Mesenchymal stem cell (in vitro differentiated cells and primary cell): Measurements from ENCODE around the gene ZNF593OS.

Source experiments
- DNase-seq: peaks from one replicate; pipeline ENCODE4 v3.0.0-alpha.2; 2013
- H2AFZ ChIP-seq: one replicate; pipeline ENCODE4 v1.6.1; 2013; ENCODE audit warnings: low read depth, mild to moderate bottlenecking, control low read depth, inconsistent platforms, low read length, moderate library complexity
- H2AK5ac ChIP-seq: 2 replicates; pipeline ENCODE4 v1.6.1; 2013; ENCODE audit warnings: low read length, moderate library complexity, mild to moderate bottlenecking, inconsistent platforms; ENCODE audit not compliant: severe bottlenecking
- H2BK120ac ChIP-seq: one replicate; pipeline ENCODE4 v1.6.1; 2013; ENCODE audit warnings: low read depth, mild to moderate bottlenecking, inconsistent platforms, low read length, moderate library complexity
- H2BK12ac ChIP-seq, 2 experiments: one replicate each; pipeline ENCODE4 v1.6.1; 2013; ENCODE audit warnings: inconsistent platforms in 2 of 2, low read length in 2 of 2, mild to moderate bottlenecking in 2 of 2, moderate library complexity in 2 of 2, control low read depth in 1 of 2
- H2BK15ac ChIP-seq: one replicate; pipeline ENCODE4 v1.6.1; 2013; ENCODE audit warnings: mild to moderate bottlenecking, low read depth, inconsistent platforms; ENCODE audit not compliant: poor library complexity, severe bottlenecking
- H2BK5ac ChIP-seq: 2 replicates; pipeline ENCODE4 v1.6.1; 2013; ENCODE audit warnings: low read depth, mild to moderate bottlenecking, low read length, control low read depth, inconsistent platforms; ENCODE audit not compliant: poor library complexity, severe bottlenecking
- H3K14ac ChIP-seq, 2 experiments: one replicate each; pipeline ENCODE4 v1.6.1; 2013; ENCODE audit warnings: inconsistent platforms in 2 of 2, low read length in 2 of 2, control low read depth in 1 of 2, mild to moderate bottlenecking in 1 of 2, moderate library complexity in 1 of 2
- H3K18ac ChIP-seq, 2 experiments: one replicate each; pipeline ENCODE4 v1.6.1; 2013; ENCODE audit warnings: inconsistent platforms in 2 of 2, low read length in 2 of 2, control low read depth in 1 of 2, low read depth in 1 of 2, mild to moderate bottlenecking in 1 of 2
- H3K23ac ChIP-seq, 2 experiments: one replicate each; pipeline ENCODE4 v1.6.1; 2013; ENCODE audit warnings: inconsistent platforms in 2 of 2, low read length in 2 of 2, mild to moderate bottlenecking in 2 of 2, moderate library complexity in 2 of 2, control low read depth in 1 of 2
- H3K27ac ChIP-seq: 2 replicates; pipeline ENCODE4 v1.5.1; 2013; ENCODE audit warnings: mild to moderate bottlenecking, moderate library complexity, low read length, control low read depth, inconsistent platforms; ENCODE audit not compliant: poor library complexity, severe bottlenecking
- H3K27me3 ChIP-seq, 2 experiments: 2 replicates each; pipeline versions ENCODE4 v1.6.1 to v1.7.0; 2013; ENCODE audit warnings: low read length in 2 of 2, mild to moderate bottlenecking in 2 of 2, moderate library complexity in 2 of 2, control low read depth in 1 of 2, inconsistent platforms in 1 of 2; ENCODE audit not compliant: control insufficient read depth in 1 of 2, insufficient read depth in 1 of 2
- H3K36me3 ChIP-seq, 2 experiments: 2 replicates each; pipeline versions ENCODE4 v1.6.1 to v1.7.0; 2013; ENCODE audit warnings: low read length in 2 of 2, control low read depth in 1 of 2, inconsistent platforms in 1 of 2, low read depth in 1 of 2, mild to moderate bottlenecking in 1 of 2; ENCODE audit not compliant: insufficient read depth in 2 of 2, control insufficient read depth in 1 of 2
- H3K4ac ChIP-seq, 2 experiments: one replicate each; pipeline ENCODE4 v1.6.1; 2013; ENCODE audit warnings: inconsistent platforms in 2 of 2, low read length in 2 of 2, mild to moderate bottlenecking in 2 of 2, moderate library complexity in 2 of 2, control low read depth in 1 of 2, low read depth in 1 of 2
- H3K4me1 ChIP-seq: 2 replicates; pipeline ENCODE4 v1.6.1; 2013; ENCODE audit warnings: low read depth, low read length, control low read depth; ENCODE audit not compliant: control insufficient read depth, insufficient read depth
- H3K4me2 ChIP-seq: 2 replicates; pipeline ENCODE4 v1.6.1; 2013; ENCODE audit warnings: low read length, mild to moderate bottlenecking, inconsistent platforms; ENCODE audit not compliant: poor library complexity, severe bottlenecking
- H3K4me3 ChIP-seq, 2 experiments: 2 replicates each; pipeline versions ENCODE4 v1.5.1 to v1.7.0; 2013; ENCODE audit warnings: low read length in 2 of 2, mild to moderate bottlenecking in 2 of 2, control low read depth in 1 of 2, low read depth in 1 of 2; ENCODE audit not compliant: insufficient read depth in 1 of 2
- H3K79me1 ChIP-seq: replicated peaks from 2 replicates; pipeline ENCODE4 v1.6.1; 2013; ENCODE audit warnings: mild to moderate bottlenecking, control low read depth, low read length, inconsistent platforms; ENCODE audit not compliant: poor library complexity, severe bottlenecking
- H3K9ac ChIP-seq: 2 replicates; pipeline ENCODE4 v1.7.0; 2013; ENCODE audit warnings: mild to moderate bottlenecking, low read length, moderate library complexity
- H3K9me3 ChIP-seq: 2 replicates; pipeline ENCODE4 v1.7.0; 2013; ENCODE audit warnings: mild to moderate bottlenecking, low read length; ENCODE audit not compliant: control insufficient read depth
- H4K8ac ChIP-seq: one replicate; pipeline ENCODE4 v1.6.1; 2013; ENCODE audit warnings: inconsistent platforms, mild to moderate bottlenecking, low read length, moderate library complexity
- H4K91ac ChIP-seq: one replicate; pipeline ENCODE4 v1.6.1; 2013; ENCODE audit warnings: mild to moderate bottlenecking, low read length, inconsistent platforms
- WGBS: methylation state at CpG from one replicate; pipeline ENCODE4 v1.1.7; 2013; ENCODE audit warnings: mixed read lengths; 5-methylcytosine and 5-hydroxymethylcytosine counted together

Gene ZNF593OS

DNA sequence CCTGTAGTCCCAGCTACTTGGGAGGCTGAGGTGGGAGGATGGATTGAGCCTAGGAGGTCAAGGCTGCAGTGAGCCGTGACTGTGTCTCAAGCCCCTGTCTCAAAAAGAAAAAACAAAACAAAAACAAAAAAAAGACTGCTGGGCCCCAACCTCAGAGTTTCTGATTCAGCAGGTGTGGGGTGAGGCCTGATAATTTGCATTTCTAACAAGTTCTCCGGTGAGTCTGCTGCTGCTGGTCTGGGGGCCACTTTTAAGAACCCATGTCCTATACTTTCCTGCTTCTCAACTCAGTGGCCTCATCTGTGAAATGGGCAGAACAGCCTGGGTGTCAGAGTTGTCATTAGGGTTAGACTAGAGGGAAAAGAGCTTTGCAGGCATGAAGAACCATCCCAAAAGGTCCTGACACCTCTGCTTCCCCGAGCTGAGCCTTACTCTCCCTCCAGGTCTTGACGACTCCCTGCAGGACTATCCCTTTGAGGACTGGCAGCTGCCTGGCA is 8.4 kb upstream of the ZNF593OS start:
- no peak overlapping the region for H2BK12ac ChIP-seq
- H2AFZ ChIP-seq: no peak overlapping the region
- no peaks in the 10 kb centered on the region for H3K36me3 ChIP-seq
- H4K91ac ChIP-seq: no peak overlapping the region
- no peak overlapping the region for H3K4me3 ChIP-seq
- H3K9ac ChIP-seq: no peak overlapping the region
- DNase-seq: no peak
- H3K4me2 ChIP-seq: no peak overlapping the region
- H3K27me3 ChIP-seq: peaks cover 0 to 17% of the 10 kb centered on the region in 2 experiments
- no peak overlapping the region for H3K27ac ChIP-seq
- no peak overlapping the region for H3K4ac ChIP-seq
- no peak overlapping the region for H2BK120ac ChIP-seq
- H3K4me1 ChIP-seq: peaks cover 1% of the 10 kb centered on the region
- H2BK5ac ChIP-seq: no peak overlapping the region
- no peak overlapping the region for H2AK5ac ChIP-seq
- H3K14ac ChIP-seq: no peak overlapping the region
- H3K18ac ChIP-seq: no peak overlapping the region
- no peaks in the 10 kb centered on the region for H3K9me3 ChIP-seq
- no peak overlapping the region for H3K23ac ChIP-seq
- 89% methylated on average over 3 of the region's 4 CpGs for WGBS
- H2BK15ac ChIP-seq: no peak overlapping the region
- no peak overlapping the region for H4K8ac ChIP-seq
- no peaks in the 10 kb centered on the region for H3K79me1 ChIP-seq

DNA sequence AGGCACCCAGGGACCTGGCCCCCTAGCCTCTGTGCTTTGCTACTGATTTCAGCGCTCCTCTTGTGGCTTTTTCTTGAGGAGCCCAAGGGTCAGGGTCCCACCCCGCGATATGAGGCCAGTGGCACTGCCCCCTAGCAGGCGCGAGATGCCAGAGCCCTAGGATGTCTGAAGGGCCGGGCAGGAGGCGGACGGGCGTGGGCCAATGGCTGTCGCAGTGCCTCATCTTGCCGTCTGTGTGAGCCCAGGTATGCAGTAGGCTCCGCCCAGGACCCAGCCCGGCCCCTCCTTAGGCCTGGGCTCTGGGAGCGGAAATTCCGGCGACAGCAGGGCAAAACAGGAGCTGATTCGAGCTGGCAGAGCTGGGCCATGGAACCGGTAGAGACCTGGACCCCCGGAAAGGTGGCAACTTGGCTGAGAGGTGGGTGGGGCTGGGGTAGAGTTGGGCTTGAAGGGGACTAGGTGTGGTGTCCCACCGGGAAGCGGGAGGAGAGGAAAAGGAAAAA is 5.6 kb upstream of the ZNF593OS start, which contains the start of gene CNKSR1:
Gene CNKSR1 (plus strand): TSS at position 310 of the 503 bp plus-strand sequence. CDS start 57 bp downstream, at position 367.
- H3K18ac ChIP-seq: peak within 1 kb of the TSS in 1 of 2 experiments; percentile 50
- no peak within 1 kb of the TSS for H3K4ac ChIP-seq
- no peak within 1 kb of the TSS for H2BK15ac ChIP-seq
- H3K4me1 ChIP-seq: peaks cover 1% of the 10 kb centered on the region
- H2AK5ac ChIP-seq: no peak within 1 kb of the TSS
- no peak within 1 kb of the TSS for H3K4me2 ChIP-seq
- no peak within 1 kb of the TSS for H2AFZ ChIP-seq
- no peaks in the 10 kb centered on the region for H3K36me3 ChIP-seq
- no peak within 1 kb of the TSS for H2BK12ac ChIP-seq
- WGBS: 54% methylated on average over 21 of the region's 21 CpGs
- no peak within 1 kb of the TSS for H3K14ac ChIP-seq
- peak within 1 kb of the TSS in 1 of 2 experiments; percentile 50 for H3K23ac ChIP-seq
- no peak within 1 kb of the TSS for H3K4me3 ChIP-seq
- no peak within 1 kb of the TSS for H3K9ac ChIP-seq
- H3K79me1 ChIP-seq: no peaks in the 10 kb centered on the region
- H3K9me3 ChIP-seq: no peaks in the 10 kb centered on the region
- DNase-seq: no peak
- peak within 1 kb of the TSS; percentile 27 for H4K8ac ChIP-seq
- H3K27ac ChIP-seq: no peak within 1 kb of the TSS
- peaks cover 0 to 6% of the 10 kb centered on the region in 2 experiments for H3K27me3 ChIP-seq
- H2BK5ac ChIP-seq: no peak within 1 kb of the TSS
- no peak within 1 kb of the TSS for H4K91ac ChIP-seq
- no peak within 1 kb of the TSS for H2BK120ac ChIP-seq

DNA sequence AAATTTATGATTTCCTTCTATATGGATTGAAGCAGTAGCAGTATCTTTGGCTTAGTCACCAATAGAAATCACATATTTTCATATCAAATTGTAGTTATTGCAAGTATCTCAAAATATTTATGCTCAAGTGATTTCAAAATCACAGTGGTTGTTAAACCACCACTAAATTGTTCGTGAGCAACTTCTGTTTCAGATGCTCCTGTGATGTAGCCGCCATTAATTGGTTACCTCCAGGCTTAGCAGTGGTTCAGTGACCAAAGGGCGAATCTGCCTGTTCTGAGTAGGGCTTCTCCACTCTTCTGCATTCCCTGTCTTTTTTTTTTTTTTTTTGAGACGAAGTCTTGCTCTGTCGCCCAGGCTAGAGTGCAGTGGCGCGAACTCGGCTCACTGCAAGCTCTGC is 3.7 kb upstream of the ZNF593OS start:
- Histone ChIP-seq H3K4me3 (no peak overlapping the region), H4K8ac (no peak overlapping the region), H4K91ac (no peak overlapping the region), H2BK5ac (no peak overlapping the region), H3K23ac (no peak overlapping the region), H2AK5ac (no peak overlapping the region), H3K36me3 (peaks cover 9 to 10% of the 10 kb centered on the region in 2 experiments), H3K4me2 (no peak overlapping the region), H3K9me3 (no peaks in the 10 kb centered on the region), H3K27me3 (peaks cover 0 to 3% of the 10 kb centered on the region in 2 experiments), H3K27ac (no peak overlapping the region), H3K18ac (no peak overlapping the region), H3K4ac (no peak overlapping the region), H3K79me1 (peaks cover 14% of the 10 kb centered on the region), H3K9ac (no peak overlapping the region), H2BK12ac (no peak overlapping the region), H2BK120ac (no peak overlapping the region), H3K4me1 (peaks cover 12% of the 10 kb centered on the region), H2AFZ (no peak overlapping the region), H3K14ac (no peak overlapping the region), H2BK15ac (no peak overlapping the region)
- 94% methylated on average over 3 of the region's 8 CpGs for WGBS
- no peak for DNase-seq

- H2AK5ac ChIP-seq: no peak overlapping the region
- no peak overlapping the region for H2BK15ac ChIP-seq
- H3K23ac ChIP-seq: no peak overlapping the region
- H3K27ac ChIP-seq: no peak overlapping the region
- peaks cover 0 to 11% of the 10 kb centered on the region in 2 experiments for H3K27me3 ChIP-seq
- peak overlapping the region; percentile 89 for H3K4me3 ChIP-seq
- no peak overlapping the region for H2BK120ac ChIP-seq
- no peak overlapping the region for H2BK5ac ChIP-seq
- H3K79me1 ChIP-seq: peaks cover 20% of the 10 kb centered on the region
- 89% methylated on average over 9 of the region's 9 CpGs for WGBS
- peak overlapping the region in 1 of 2 experiments; percentile 95 for H3K4ac ChIP-seq
- H3K9ac ChIP-seq: peak overlapping the region; percentile 95
- peak overlapping the region; percentile 88 for H3K4me2 ChIP-seq
- H3K9me3 ChIP-seq: no peaks in the 10 kb centered on the region
- H3K36me3 ChIP-seq: peaks cover 9 to 10% of the 10 kb centered on the region in 2 experiments
- H4K8ac ChIP-seq: no peak overlapping the region
- no peak overlapping the region for H3K14ac ChIP-seq
- H2AFZ ChIP-seq: peak overlapping the region; percentile 94
- no peak for DNase-seq
- H4K91ac ChIP-seq: no peak overlapping the region
- peaks cover 16% of the 10 kb centered on the region for H3K4me1 ChIP-seq
- peak overlapping the region in 1 of 2 experiments; percentile 15 for H2BK12ac ChIP-seq
- H3K18ac ChIP-seq: no peak overlapping the region
Measured at GRCh38 chr1:26170472-26170821, 1.2 kb downstream of the ZNF593OS start.
